NCI-H2107 treated with DMSO at 0.1 percent for 48 hours (cell line): Measurements from ENCODE around the gene TRMT10A.
A peak's percentile ranks its signal among the peaks of the same experiment; 100 is the strongest.

Experiments
- DNase-seq: peaks from one replicate; lab custom pipeline; 2025; ENCODE audit not compliant: unreplicated experiment; lab: John Stamatoyannopoulos, UW

TRMT10A gene

GRCh38 chr4:99563310-99564186, at the start of gene TRMT10A:
TSS of gene TRMT10A (minus strand) at chr4:99564039. CDS start at chr4:99559338, 4,701 bp downstream.
- peak; percentile 87 for DNase-seq

GRCh38 chr4:99612704-99613103, 48.9 kb upstream of the TRMT10A start:
- no peak for DNase-seq

GRCh38 chr4:99612281-99612680, 48.4 kb upstream of the TRMT10A start:
- DNase-seq: no peak

- no peak for DNase-seq
Observed at GRCh38 chr4:99610605-99611175, 46.9 kb upstream of the TRMT10A start.

- DNase-seq: no peak
Observed at GRCh38 chr4:99608417-99608816, 44.6 kb upstream of the TRMT10A start.

- DNase-seq: no peak
Observed at GRCh38 chr4:99606716-99607115, 42.9 kb upstream of the TRMT10A start.

GRCh38 chr4:99594818-99595217, 31.0 kb upstream of the TRMT10A start:
- no peak for DNase-seq

GRCh38 chr4:99593781-99594641, 30.2 kb upstream of the TRMT10A start:
- no peak for DNase-seq

- no peak for DNase-seq
Observed at GRCh38 chr4:99591757-99592156, 27.9 kb upstream of the TRMT10A start.

GRCh38 chr4:99587803-99588202, 24.0 kb upstream of the TRMT10A start:
- DNase-seq: no peak

- DNase-seq: no peak
Observed at GRCh38 chr4:99587309-99587708, 23.5 kb upstream of the TRMT10A start.

- DNase-seq: no peak
Observed at GRCh38 chr4:99586797-99587196, 23.0 kb upstream of the TRMT10A start.

GRCh38 chr4:99586322-99586721, 22.5 kb upstream of the TRMT10A start:
- DNase-seq: peak; percentile 61

- no peak for DNase-seq
Observed at GRCh38 chr4:99585516-99585915, 21.7 kb upstream of the TRMT10A start.

GRCh38 chr4:99578714-99579113, 14.9 kb upstream of the TRMT10A start:
- DNase-seq: no peak

GRCh38 chr4:99574530-99575324, 10.9 kb upstream of the TRMT10A start, which contains the start of gene MTTP:
TSS of gene MTTP (plus strand) at chr4:99574824. CDS start at chr4:99574910, 86 bp downstream.
- no peak for DNase-seq

- no peak for DNase-seq
Observed at GRCh38 chr4:99573735-99574368, 10.0 kb upstream of the TRMT10A start.

GRCh38 chr4:99572527-99573240, 8.8 kb upstream of the TRMT10A start:
- peak; percentile 41 for DNase-seq

GRCh38 chr4:99571883-99572282, 8.0 kb upstream of the TRMT10A start:
- no peak for DNase-seq
